GM23338 (cell line): ENCODE results near the gene RAB27B. TPM values are rescaled to one million over a fixed set of nuclear protein-coding genes. Genes with fewer than 3 reads are reported as not detected.

Experiments
- ATAC-seq: fragments of 200-7000 bp; cut with Tn5 transposase; 3 replicates; pipeline ENCODE4 v1.9.1; 2020
- DNase-seq: peaks from one replicate; pipeline ENCODE4 v3.0.0-alpha.2; 2015; ENCODE audit warnings: low spot score
- H2AFZ ChIP-seq: fragments of 200-600 bp; sonication (generic); 2 replicates; pipeline ENCODE4 v1.8.0; 2016; ENCODE audit warnings: antibody characterized with exemption, mild to moderate bottlenecking, moderate library complexity
- H3F3A ChIP-seq: fragments of 200-600 bp; sonication (generic); replicated peaks from 2 replicates; pipeline ENCODE4 v1.8.0; 2017; ENCODE audit warnings: antibody characterized with exemption, mixed run types, low read depth
- H3K27ac ChIP-seq: fragments of 200-600 bp; sonication (generic); 2 replicates; pipeline ENCODE4 v1.6.1; 2016; ENCODE audit warnings: low read depth
- H3K27me3 ChIP-seq: fragments of 200-600 bp; sonication (generic); 2 replicates; pipeline ENCODE4 v1.8.0; 2016; ENCODE audit warnings: mild to moderate bottlenecking, mixed run types, moderate library complexity; ENCODE audit not compliant: insufficient read depth
- H3K36me3 ChIP-seq: fragments of 200-600 bp; sonication (generic); 2 replicates; pipeline ENCODE4 v1.8.0; 2016; ENCODE audit warnings: mild to moderate bottlenecking; ENCODE audit not compliant: insufficient read depth
- H3K4me1 ChIP-seq: fragments of 200-600 bp; sonication (generic); 2 replicates; pipeline ENCODE4 v1.8.0; 2016; ENCODE audit warnings: mild to moderate bottlenecking, moderate library complexity; ENCODE audit not compliant: insufficient read depth
- H3K4me2 ChIP-seq: fragments of 200-600 bp; sonication (generic); 2 replicates; pipeline ENCODE4 v1.7.1; 2017; ENCODE audit warnings: mixed run types
- H3K4me3 ChIP-seq: fragments of 200-600 bp; sonication (generic); 2 replicates; pipeline ENCODE4 v1.6.1; 2016; ENCODE audit warnings: mixed run types
- H3K79me2 ChIP-seq: fragments of 200-600 bp; sonication (generic); replicated peaks from 2 replicates; pipeline ENCODE4 v1.8.0; 2017; ENCODE audit warnings: mild to moderate bottlenecking; ENCODE audit not compliant: insufficient read depth
- H3K9me2 ChIP-seq: fragments of 200-600 bp; sonication (generic); 2 replicates; pipeline ENCODE4 v1.8.0; 2017; ENCODE audit not compliant: insufficient read depth
- H4K20me1 ChIP-seq: fragments of 200-600 bp; sonication (generic); replicated peaks from 2 replicates; pipeline ENCODE4 v1.8.0; 2017; ENCODE audit warnings: mild to moderate bottlenecking; ENCODE audit not compliant: insufficient read depth
- H3K27ac Mint-ChIP-seq: 2 replicates; pipeline ENCODE4 v1.8.0; 2020; ENCODE audit warnings: inconsistent platforms, mild to moderate bottlenecking, moderate library complexity, mixed read lengths
- H3K27me3 Mint-ChIP-seq: 3 replicates; pipeline ENCODE4 v1.8.0; 2022; ENCODE audit warnings: low read depth, mild to moderate bottlenecking, moderate library complexity, mixed read lengths, inconsistent platforms; ENCODE audit not compliant: insufficient read depth, poor library complexity
- H3K36me3 Mint-ChIP-seq: 3 replicates; pipeline ENCODE4 v1.8.0; 2021; ENCODE audit warnings: low read depth, mild to moderate bottlenecking, inconsistent platforms, moderate library complexity, mixed read lengths
- H3K4me1 Mint-ChIP-seq: 3 replicates; pipeline ENCODE4 v1.8.0; 2020; ENCODE audit warnings: mild to moderate bottlenecking, inconsistent platforms, mixed read lengths
- H3K4me3 Mint-ChIP-seq: 3 replicates; pipeline ENCODE4 v1.8.0; 2021; ENCODE audit warnings: moderate library complexity, mild to moderate bottlenecking, inconsistent platforms, mixed read lengths
- H3K9me3 Mint-ChIP-seq: 3 replicates; pipeline ENCODE4 v1.8.0; 2020; ENCODE audit warnings: moderate library complexity, mild to moderate bottlenecking, inconsistent platforms, mixed read lengths
- CREB1 ChIP-seq: fragments of 250-450 bp; sonication (Bioruptor Pico); IDR thresholded peaks from 2 replicates; pipeline ENCODE4 v1.5.0; 2020; ENCODE audit warnings: low read depth, mild to moderate bottlenecking, moderate library complexity
- EZH2 ChIP-seq: fragments of 200-600 bp; sonication (generic); IDR thresholded peaks from one replicate; pipeline ENCODE4 v1.8.0; 2017; ENCODE audit warnings: antibody characterized with exemption, mild to moderate bottlenecking, low read depth; ENCODE audit not compliant: unreplicated experiment
- EZH2phosphoT487 ChIP-seq: fragments of 200-600 bp; sonication (generic); IDR thresholded peaks from one replicate; pipeline ENCODE4 v1.8.1; 2018; ENCODE audit warnings: antibody characterized with exemption; ENCODE audit not compliant: unreplicated experiment
- JUNB ChIP-seq: IDR thresholded peaks from one replicate; pipeline ENCODE4 v1.6.1; 2016; ENCODE audit warnings: antibody characterized with exemption; ENCODE audit not compliant: unreplicated experiment
- STAT1 ChIP-seq: IDR thresholded peaks from one replicate; pipeline ENCODE4 v1.6.1; 2016; ENCODE audit warnings: antibody characterized with exemption; ENCODE audit not compliant: unreplicated experiment
- ZNF114 ChIP-seq: fragments of 250-450 bp; sonication (Bioruptor Pico); IDR thresholded peaks from 2 replicates; pipeline ENCODE4 v1.5.0; 2020; ENCODE audit warnings: mild to moderate bottlenecking, moderate library complexity
- ZNF331 ChIP-seq: fragments of 250-450 bp; sonication (Bioruptor Pico); IDR thresholded peaks from 2 replicates; pipeline ENCODE4 v1.5.0; 2020; ENCODE audit warnings: low read depth, mild to moderate bottlenecking, moderate library complexity
- polyA plus RNA-seq: library from polyadenylated mRNA; unstranded; fragments of >200 nt; fragmentation: Nextera tagmentation; extraction: Ambion mirVana; gene quantifications from 2 replicates; pipeline ENCODE4 v1.2.1, GENCODE V29; 2016
- total RNA-seq: library from RNA; depleted of rRNA; stranded (reverse); fragments of >200 nt; shearing (Covaris generic); gene quantifications from 2 replicates; pipeline ENCODE4 v1.2.3, GENCODE V29; 2014
- TF ChIP-seq, protein P1 (sequence below), 2 experiments: fragments of 200-600 bp in 1 of 2; sonication (generic) in 1 of 2; conservative IDR thresholded peaks; 2 replicates each; pipeline versions ENCODE4 v1.5.1 to v1.6.1; 2016 to 2017; ENCODE audit warnings: antibody characterized with exemption in 2 of 2, low read depth in 2 of 2, mild to moderate bottlenecking in 2 of 2, moderate library complexity in 1 of 2
- TF ChIP-seq, protein P2 (sequence below): IDR thresholded peaks from 2 replicates; pipeline ENCODE4 v1.6.1; 2016; ENCODE audit warnings: antibody characterized with exemption
- TF ChIP-seq, protein P3 (sequence below): fragments of 250-450 bp; sonication (Bioruptor Pico); IDR thresholded peaks from 2 replicates; pipeline ENCODE4 v1.5.0; 2020; ENCODE audit warnings: mild to moderate bottlenecking, moderate library complexity

RAB27B gene
- total and polyA plus RNA-seq, 2 experiments from 2014 or later: 0.13 to 0.56 TPM

DNA sequence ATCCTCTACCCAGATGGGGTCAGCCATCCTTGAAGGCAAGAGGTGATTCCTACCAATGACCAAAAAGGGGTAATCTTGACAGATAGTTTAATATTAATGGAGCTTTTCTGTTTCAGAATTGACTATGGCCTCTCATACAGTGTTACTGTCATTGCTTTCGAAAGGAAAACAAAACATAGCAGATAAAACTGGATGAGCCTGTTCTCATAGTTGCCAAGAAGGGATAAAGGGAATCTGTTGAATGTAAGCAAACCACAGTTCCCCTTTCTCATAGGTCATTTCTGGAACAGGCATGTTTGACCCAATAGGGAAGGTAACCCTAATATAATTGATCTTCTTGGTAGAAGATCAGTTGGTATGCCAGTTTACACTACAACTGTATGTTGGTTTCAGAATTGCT lies 1.6 kb downstream of the RAB27B start:
- no peak overlapping the region for H3K4me2 ChIP-seq
- no peaks in the 10 kb centered on the region for H3K79me2 ChIP-seq
- no peak overlapping the region for H2AFZ ChIP-seq
- no peak overlapping the region for H3K4me3 ChIP-seq
- no peak overlapping the region for H3K27ac Mint-ChIP-seq
- H3K9me2 ChIP-seq: no peaks in the 10 kb centered on the region
- H3K9me3 Mint-ChIP-seq: no peaks in the 10 kb centered on the region; the same call in 2 of the 3 replicates
- H3K4me1 Mint-ChIP-seq: peaks cover 12% of the 10 kb centered on the region; the same call in 2 of the 3 replicates
- H3K4me3 Mint-ChIP-seq: no peak overlapping the region
- TF ChIP-seq, protein P1, sequence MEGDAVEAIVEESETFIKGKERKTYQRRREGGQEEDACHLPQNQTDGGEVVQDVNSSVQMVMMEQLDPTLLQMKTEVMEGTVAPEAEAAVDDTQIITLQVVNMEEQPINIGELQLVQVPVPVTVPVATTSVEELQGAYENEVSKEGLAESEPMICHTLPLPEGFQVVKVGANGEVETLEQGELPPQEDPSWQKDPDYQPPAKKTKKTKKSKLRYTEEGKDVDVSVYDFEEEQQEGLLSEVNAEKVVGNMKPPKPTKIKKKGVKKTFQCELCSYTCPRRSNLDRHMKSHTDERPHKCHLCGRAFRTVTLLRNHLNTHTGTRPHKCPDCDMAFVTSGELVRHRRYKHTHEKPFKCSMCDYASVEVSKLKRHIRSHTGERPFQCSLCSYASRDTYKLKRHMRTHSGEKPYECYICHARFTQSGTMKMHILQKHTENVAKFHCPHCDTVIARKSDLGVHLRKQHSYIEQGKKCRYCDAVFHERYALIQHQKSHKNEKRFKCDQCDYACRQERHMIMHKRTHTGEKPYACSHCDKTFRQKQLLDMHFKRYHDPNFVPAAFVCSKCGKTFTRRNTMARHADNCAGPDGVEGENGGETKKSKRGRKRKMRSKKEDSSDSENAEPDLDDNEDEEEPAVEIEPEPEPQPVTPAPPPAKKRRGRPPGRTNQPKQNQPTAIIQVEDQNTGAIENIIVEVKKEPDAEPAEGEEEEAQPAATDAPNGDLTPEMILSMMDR (conservative IDR thresholded peaks at IDR 0.05; ENCODE audit: low read depth in 2 of 2): no peak
- TF ChIP-seq JUNB (no peak), ZNF114 (CRISPR knock-in tag) (no peak), CREB1 (no peak)
- TF ChIP-seq, protein P2, sequence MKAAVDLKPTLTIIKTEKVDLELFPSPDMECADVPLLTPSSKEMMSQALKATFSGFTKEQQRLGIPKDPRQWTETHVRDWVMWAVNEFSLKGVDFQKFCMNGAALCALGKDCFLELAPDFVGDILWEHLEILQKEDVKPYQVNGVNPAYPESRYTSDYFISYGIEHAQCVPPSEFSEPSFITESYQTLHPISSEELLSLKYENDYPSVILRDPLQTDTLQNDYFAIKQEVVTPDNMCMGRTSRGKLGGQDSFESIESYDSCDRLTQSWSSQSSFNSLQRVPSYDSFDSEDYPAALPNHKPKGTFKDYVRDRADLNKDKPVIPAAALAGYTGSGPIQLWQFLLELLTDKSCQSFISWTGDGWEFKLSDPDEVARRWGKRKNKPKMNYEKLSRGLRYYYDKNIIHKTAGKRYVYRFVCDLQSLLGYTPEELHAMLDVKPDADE: no peak
- no peaks in the 10 kb centered on the region for H3F3A ChIP-seq
- H3K27me3 ChIP-seq: peaks cover 11% of the 10 kb centered on the region
- DNase-seq (no peak), ATAC-seq (no peak)
- H3K27me3 Mint-ChIP-seq: peaks cover 4% of the 10 kb centered on the region
- H3K4me1 ChIP-seq: peaks cover 14% of the 10 kb centered on the region
- no peak overlapping the region for H3K27ac ChIP-seq
- H3K36me3 Mint-ChIP-seq: no peaks in the 10 kb centered on the region
- no peaks in the 10 kb centered on the region for H3K36me3 ChIP-seq
- no peaks in the 10 kb centered on the region; the same call in 1 of the 2 replicates for H4K20me1 ChIP-seq

DNA sequence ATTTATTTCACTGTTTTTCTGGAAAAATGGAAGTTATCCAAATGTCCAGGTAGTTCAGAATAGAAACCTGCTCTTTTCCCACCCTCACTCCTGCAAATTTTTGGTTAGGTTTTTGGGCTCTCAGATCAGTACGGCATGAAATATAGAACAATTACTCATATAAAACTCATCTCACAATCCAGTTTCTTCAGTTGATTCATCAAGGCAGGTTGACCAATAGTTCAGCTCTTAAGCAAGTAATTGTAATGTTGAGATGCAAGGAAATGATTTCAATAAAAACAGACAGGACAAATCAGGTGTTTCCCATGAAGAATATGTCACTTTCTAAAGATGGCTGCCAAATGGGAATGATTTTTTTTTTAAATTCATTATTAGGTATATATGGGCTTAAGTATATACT lies 2.0 kb downstream of the RAB27B start:
- Mint-ChIP-seq H3K36me3 (no peaks in the 10 kb centered on the region), H3K4me1 (peaks cover 12% of the 10 kb centered on the region; the same call in 2 of the 3 replicates), H3K27me3 (peaks cover 4% of the 10 kb centered on the region), H3K9me3 (no peaks in the 10 kb centered on the region; the same call in 2 of the 3 replicates), H3K27ac (no peak overlapping the region), H3K4me3 (no peak overlapping the region)
- Histone ChIP-seq H2AFZ (no peak overlapping the region), H3K9me2 (no peaks in the 10 kb centered on the region), H4K20me1 (no peaks in the 10 kb centered on the region; the same call in 1 of the 2 replicates), H3K27ac (no peak overlapping the region), H3K36me3 (no peaks in the 10 kb centered on the region), H3F3A (no peaks in the 10 kb centered on the region), H3K4me3 (no peak overlapping the region), H3K79me2 (no peaks in the 10 kb centered on the region), H3K27me3 (peaks cover 11% of the 10 kb centered on the region), H3K4me1 (peaks cover 14% of the 10 kb centered on the region), H3K4me2 (no peak overlapping the region)
- no peak for DNase-seq
- ATAC-seq: no peak
- no peak for TF ChIP-seq ZNF331 (CRISPR knock-in tag)
- TF ChIP-seq, protein P3, sequence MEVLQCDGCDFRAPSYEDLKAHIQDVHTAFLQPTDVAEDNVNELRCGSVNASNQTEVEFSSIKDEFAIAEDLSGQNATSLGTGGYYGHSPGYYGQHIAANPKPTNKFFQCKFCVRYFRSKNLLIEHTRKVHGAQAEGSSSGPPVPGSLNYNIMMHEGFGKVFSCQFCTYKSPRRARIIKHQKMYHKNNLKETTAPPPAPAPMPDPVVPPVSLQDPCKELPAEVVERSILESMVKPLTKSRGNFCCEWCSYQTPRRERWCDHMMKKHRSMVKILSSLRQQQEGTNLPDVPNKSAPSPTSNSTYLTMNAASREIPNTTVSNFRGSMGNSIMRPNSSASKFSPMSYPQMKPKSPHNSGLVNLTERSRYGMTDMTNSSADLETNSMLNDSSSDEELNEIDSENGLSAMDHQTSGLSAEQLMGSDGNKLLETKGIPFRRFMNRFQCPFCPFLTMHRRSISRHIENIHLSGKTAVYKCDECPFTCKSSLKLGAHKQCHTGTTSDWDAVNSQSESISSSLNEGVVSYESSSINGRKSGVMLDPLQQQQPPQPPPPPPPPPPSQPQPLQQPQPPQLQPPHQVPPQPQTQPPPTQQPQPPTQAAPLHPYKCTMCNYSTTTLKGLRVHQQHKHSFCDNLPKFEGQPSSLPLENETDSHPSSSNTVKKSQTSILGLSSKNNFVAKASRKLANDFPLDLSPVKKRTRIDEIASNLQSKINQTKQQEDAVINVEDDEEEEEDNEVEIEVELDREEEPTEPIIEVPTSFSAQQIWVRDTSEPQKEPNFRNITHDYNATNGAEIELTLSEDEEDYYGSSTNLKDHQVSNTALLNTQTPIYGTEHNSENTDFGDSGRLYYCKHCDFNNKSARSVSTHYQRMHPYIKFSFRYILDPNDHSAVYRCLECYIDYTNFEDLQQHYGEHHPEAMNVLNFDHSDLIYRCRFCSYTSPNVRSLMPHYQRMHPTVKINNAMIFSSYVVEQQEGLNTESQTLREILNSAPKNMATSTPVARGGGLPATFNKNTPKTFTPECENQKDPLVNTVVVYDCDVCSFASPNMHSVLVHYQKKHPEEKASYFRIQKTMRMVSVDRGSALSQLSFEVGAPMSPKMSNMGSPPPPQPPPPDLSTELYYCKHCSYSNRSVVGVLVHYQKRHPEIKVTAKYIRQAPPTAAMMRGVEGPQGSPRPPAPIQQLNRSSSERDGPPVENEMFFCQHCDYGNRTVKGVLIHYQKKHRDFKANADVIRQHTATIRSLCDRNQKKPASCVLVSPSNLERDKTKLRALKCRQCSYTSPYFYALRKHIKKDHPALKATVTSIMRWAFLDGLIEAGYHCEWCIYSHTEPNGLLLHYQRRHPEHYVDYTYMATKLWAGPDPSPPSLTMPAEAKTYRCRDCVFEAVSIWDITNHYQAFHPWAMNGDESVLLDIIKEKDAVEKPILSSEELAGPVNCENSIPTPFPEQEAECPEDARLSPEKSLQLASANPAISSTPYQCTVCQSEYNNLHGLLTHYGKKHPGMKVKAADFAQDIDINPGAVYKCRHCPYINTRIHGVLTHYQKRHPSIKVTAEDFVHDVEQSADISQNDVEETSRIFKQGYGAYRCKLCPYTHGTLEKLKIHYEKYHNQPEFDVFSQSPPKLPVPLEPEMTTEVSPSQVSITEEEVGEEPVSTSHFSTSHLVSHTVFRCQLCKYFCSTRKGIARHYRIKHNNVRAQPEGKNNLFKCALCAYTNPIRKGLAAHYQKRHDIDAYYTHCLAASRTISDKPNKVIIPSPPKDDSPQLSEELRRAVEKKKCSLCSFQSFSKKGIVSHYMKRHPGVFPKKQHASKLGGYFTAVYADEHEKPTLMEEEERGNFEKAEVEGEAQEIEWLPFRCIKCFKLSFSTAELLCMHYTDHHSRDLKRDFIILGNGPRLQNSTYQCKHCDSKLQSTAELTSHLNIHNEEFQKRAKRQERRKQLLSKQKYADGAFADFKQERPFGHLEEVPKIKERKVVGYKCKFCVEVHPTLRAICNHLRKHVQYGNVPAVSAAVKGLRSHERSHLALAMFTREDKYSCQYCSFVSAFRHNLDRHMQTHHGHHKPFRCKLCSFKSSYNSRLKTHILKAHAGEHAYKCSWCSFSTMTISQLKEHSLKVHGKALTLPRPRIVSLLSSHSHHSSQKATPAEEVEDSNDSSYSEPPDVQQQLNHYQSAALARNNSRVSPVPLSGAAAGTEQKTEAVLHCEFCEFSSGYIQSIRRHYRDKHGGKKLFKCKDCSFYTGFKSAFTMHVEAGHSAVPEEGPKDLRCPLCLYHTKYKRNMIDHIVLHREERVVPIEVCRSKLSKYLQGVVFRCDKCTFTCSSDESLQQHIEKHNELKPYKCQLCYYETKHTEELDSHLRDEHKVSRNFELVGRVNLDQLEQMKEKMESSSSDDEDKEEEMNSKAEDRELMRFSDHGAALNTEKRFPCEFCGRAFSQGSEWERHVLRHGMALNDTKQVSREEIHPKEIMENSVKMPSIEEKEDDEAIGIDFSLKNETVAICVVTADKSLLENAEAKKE (CRISPR knock-in tag): no peak
- TF ChIP-seq EZH2: no peak
- TF ChIP-seq STAT1: no peak
- TF ChIP-seq, protein P2: no peak
- no peak for TF ChIP-seq JUNB
- no peak for TF ChIP-seq ZNF114 (CRISPR knock-in tag)
- no peak for TF ChIP-seq EZH2phosphoT487
- no peak for TF ChIP-seq CREB1
